T-cell (primary cell): ENCODE results near the gene SUMF2. TPM values are rescaled to one million over a fixed set of nuclear protein-coding genes. Genes with fewer than 3 reads are reported as not detected.
"Not testable (repeated sequence)": the region's sequence is repeated elsewhere in the genome, so short reads cannot be mapped to it uniquely, and the experiment has no call there.

ENCODE experiments used
- ATAC-seq, 4 experiments: fragments of 200-7000 bp in 3 of 4; fragments of 150-1000 bp in 1 of 4; cut with Tn5 transposase; replicated peaks in 1 of 4; 1 replicate in 3 of 4; 2 replicates in 1 of 4; pipeline ENCODE4 v1.10.0; 2021; ENCODE audit warnings: moderate library complexity in 3 of 4, mild to moderate bottlenecking in 2 of 4, moderate number of reproducible peaks in 1 of 4
- CTCF ChIA-PET, 2 donors: fragments of 300-600 bp; sonication (Branson Sonifier 250); formaldehyde crosslinking; loops; one replicate each; lab custom pipeline; 2022; ENCODE audit warnings: antibody characterized with exemption in 2 of 2; lab: Charles Lee
- POLR2A ChIA-PET, 2 donors: fragments of 300-600 bp; sonication (Branson Sonifier 250); formaldehyde crosslinking; loops; one replicate each; lab custom pipeline; 2022; ENCODE audit warnings: antibody characterized with exemption in 2 of 2; lab: Charles Lee
- DNase-seq, 35 experiments: peaks; one replicate each; pipeline versions ENCODE4 v3.0.0 to v3.0.0-alpha.2; 2013 to 2023
- H3K27ac ChIP-seq: one replicate; pipeline ENCODE4 v1.5.1; 2013; ENCODE audit warnings: low read length
- H3K27me3 ChIP-seq, 2 experiments: replicated peaks in 1 of 2; 1 replicate in 1 of 2; 2 replicates in 1 of 2; pipeline versions ENCODE4 v1.6.1 to v1.7.0; 2013; ENCODE audit warnings: low read length in 1 of 2, mixed read lengths in 1 of 2; ENCODE audit not compliant: control insufficient read depth in 2 of 2, insufficient read depth in 2 of 2; ENCODE audit errors: extremely low read depth in 1 of 2
- H3K36me3 ChIP-seq, 2 donors: 1 replicate in 1 of 2; 2 replicates in 1 of 2; pipeline versions ENCODE4 v1.6.1 to v1.7.0; 2013; ENCODE audit warnings: low read length in 1 of 2; ENCODE audit not compliant: control insufficient read depth in 2 of 2, insufficient read depth in 1 of 2; ENCODE audit errors: extremely low read depth in 1 of 2
- H3K4me1 ChIP-seq, 2 experiments: 1 replicate in 1 of 2; 2 replicates in 1 of 2; pipeline versions ENCODE4 v1.6.1 to v1.7.0; 2013; ENCODE audit warnings: low read length in 2 of 2, mixed read lengths in 1 of 2; ENCODE audit not compliant: insufficient read depth in 2 of 2, control insufficient read depth in 1 of 2; ENCODE audit errors: extremely low read depth in 1 of 2
- H3K4me3 ChIP-seq, 2 donors: 1 replicate in 1 of 2; 2 replicates in 1 of 2; pipeline versions ENCODE4 v1.5.1 to v1.7.0; 2013; ENCODE audit warnings: mild to moderate bottlenecking in 2 of 2, low read length in 1 of 2, moderate library complexity in 1 of 2; ENCODE audit not compliant: control insufficient read depth in 1 of 2; ENCODE audit errors: extremely low read depth in 1 of 2
- H3K9me3 ChIP-seq: 2 replicates; pipeline ENCODE4 v1.7.0; 2013
- H3K27ac Mint-ChIP-seq, 2 donors: one replicate each; pipeline ENCODE4 v1.8.0; 2020 to 2021; ENCODE audit warnings: mild to moderate bottlenecking in 2 of 2, mixed read lengths in 2 of 2
- H3K27me3 Mint-ChIP-seq, 2 donors: one replicate each; pipeline ENCODE4 v1.8.0; 2021 to 2022; ENCODE audit warnings: mixed read lengths in 2 of 2
- H3K36me3 Mint-ChIP-seq: one replicate; pipeline ENCODE4 v1.8.0; 2021; ENCODE audit warnings: mixed read lengths
- H3K4me1 Mint-ChIP-seq, 3 donors: one replicate each; pipeline ENCODE4 v1.8.0; 2020 to 2022; ENCODE audit warnings: mixed read lengths in 3 of 3, mild to moderate bottlenecking in 1 of 3
- H3K4me3 Mint-ChIP-seq, 3 donors: one replicate each; pipeline ENCODE4 v1.8.0; 2020 to 2022; ENCODE audit warnings: mild to moderate bottlenecking in 3 of 3, mixed read lengths in 3 of 3, moderate library complexity in 3 of 3
- H3K9me3 Mint-ChIP-seq, 3 donors: one replicate each; pipeline ENCODE4 v1.8.0; 2020 to 2022; ENCODE audit warnings: mixed read lengths in 3 of 3
- WGBS: methylation state at CpG from one replicate; pipeline ENCODE4 v1.1.5; 2013; ENCODE audit warnings: missing lambda C conversion rate; ENCODE audit not compliant: insufficient coverage; 5-methylcytosine and 5-hydroxymethylcytosine counted together
- total RNA-seq, 35 experiments: library from RNA in 6 of 35; stranded (reverse) in 6 of 35; fragments of 120-200 nt in 1 of 35; gene quantifications; one replicate each; pipeline versions ENCODE4 v1.2.1 to v1.2.4 and lab custom pipeline; 2013 to 2026

Gene SUMF2
- total RNA-seq, 5 donors from 2014 or later (not counting 1 experiment from before 2014, with no cell fraction given), result 127 to 182 (median 174) TPM

- CTCF ChIA-PET, result interaction anchor here in 1 of 2 donors (0.7 kb wide), 1 partner anchor 34 kb away, joined by 3 read pairs; the partner anchor contains the start of gene SUMF2
- ATAC-seq, result no peak
- Mint-ChIP-seq H3K4me3 (no peak overlapping the region), H3K9me3 (no peaks in the 10 kb centered on the region), H3K36me3 (no peaks in the 10 kb centered on the region), H3K27ac (no peak overlapping the region), H3K27me3 (no peaks in the 10 kb centered on the region), H3K4me1 (peaks cover 6 to 15% (median 6%) of the 10 kb centered on the region in 3 donors)
- Histone ChIP-seq H3K27me3 (no peaks in the 10 kb centered on the region), H3K36me3 (peaks cover 0 to 8% of the 10 kb centered on the region in 2 donors), H3K27ac (no peak overlapping the region), H3K4me1 (peaks cover 3 to 11% of the 10 kb centered on the region in 2 experiments), H3K4me3 (no peak overlapping the region), H3K9me3 (no peaks in the 10 kb centered on the region)
- POLR2A ChIA-PET, result no interaction called here
- WGBS, result 89% methylated on average over 6 of the region's 8 CpGs
- DNase-seq, result no peak
These were observed 33.7 kb upstream of the SUMF2 start for GRCh38 chr7:56030340-56030739.

GRCh38 chr7:56031556-56031955, 32.5 kb upstream of the SUMF2 start:
- H3K27me3 ChIP-seq, H3K36me3 ChIP-seq, DNase-seq, H3K9me3 Mint-ChIP-seq, ATAC-seq, H3K4me3 ChIP-seq, H3K36me3 Mint-ChIP-seq, H3K9me3 ChIP-seq, H3K27ac ChIP-seq, H3K27me3 Mint-ChIP-seq, H3K4me3 Mint-ChIP-seq: not testable (repeated sequence)
- H3K4me1 Mint-ChIP-seq, result peaks cover 6 to 15% (median 6%) of the 10 kb centered on the region in 3 donors
- H3K4me1 ChIP-seq, result peaks cover 3 to 11% of the 10 kb centered on the region in 2 experiments
- peak overlapping the region in 1 of 2 donors; percentile 11 for H3K27ac Mint-ChIP-seq
- ChIA-PET CTCF (interaction anchor here in 1 of 2 donors (0.6 kb wide), 1 partner anchor 21 kb away, joined by 5 read pairs; no protein-coding TSS in a partner anchor), POLR2A (interaction anchor here in 1 of 2 donors (0.6 kb wide), 1 partner anchor 68 kb away, joined by 6 read pairs; no protein-coding TSS in a partner anchor)
- 93% methylated on average over 4 of the region's 8 CpGs for WGBS

GRCh38 chr7:56032578-56032977, 31.5 kb upstream of the SUMF2 start:
- ATAC-seq, H3K27me3 Mint-ChIP-seq, H3K36me3 ChIP-seq, H3K27me3 ChIP-seq, H3K9me3 Mint-ChIP-seq, DNase-seq, H3K27ac ChIP-seq, H3K36me3 Mint-ChIP-seq, H3K27ac Mint-ChIP-seq, CTCF ChIA-PET, H3K9me3 ChIP-seq, H3K4me3 ChIP-seq: not testable (repeated sequence)
- Mint-ChIP-seq H3K4me3 (peak overlapping the region in 1 of 3 donors; percentile 3), H3K4me1 (peaks cover 6 to 15% (median 6%) of the 10 kb centered on the region in 3 donors)
- H3K4me1 ChIP-seq, result peaks cover 3 to 11% of the 10 kb centered on the region in 2 experiments
- WGBS, result 100% methylated on average over 2 of the region's 7 CpGs
- POLR2A ChIA-PET, result interaction anchor here in 1 of 2 donors (0.6 kb wide), 1 partner anchor 1251 kb away, joined by 5 read pairs; no protein-coding TSS in a partner anchor

GRCh38 chr7:56033671-56034432, 30.2 kb upstream of the SUMF2 start:
- 1% methylated on average over 23 of the region's 27 CpGs for WGBS
- H3K4me3 Mint-ChIP-seq, result peak overlapping the region; percentile 76 to 90 (median 82)
- peak overlapping the region; percentile 56 to 66 for H3K27ac Mint-ChIP-seq
- DNase-seq, result peak; percentile 49 to 81 (median 69)
- peak overlapping the region; percentile 60 to 91 for H3K4me3 ChIP-seq
- H3K27me3 Mint-ChIP-seq, result no peaks in the 10 kb centered on the region
- peaks cover 3 to 11% of the 10 kb centered on the region in 2 experiments for H3K4me1 ChIP-seq
- no peaks in the 10 kb centered on the region for H3K9me3 ChIP-seq
- H3K27me3 ChIP-seq, result no peaks in the 10 kb centered on the region
- POLR2A ChIA-PET, result no interaction called here
- CTCF ChIA-PET, result interaction anchor here (0.5 to 2.3 kb wide), 4 partner anchors 10 to 70 kb away, joined by 3 to 7 read pairs (median 4); partner anchors contain the start of genes CCT6A (in 1 of the 2) and PSPH (in 1 of the 2)
- H3K36me3 ChIP-seq, result peaks cover 0 to 8% of the 10 kb centered on the region in 2 donors
- peak; percentile 97 to 98 (median 98) for ATAC-seq
- no peaks in the 10 kb centered on the region for H3K9me3 Mint-ChIP-seq
- no peaks in the 10 kb centered on the region for H3K36me3 Mint-ChIP-seq
- H3K27ac ChIP-seq, result peak overlapping the region; percentile 39
- H3K4me1 Mint-ChIP-seq, result peaks cover 6 to 15% (median 6%) of the 10 kb centered on the region in 3 donors

GRCh38 chr7:56040730-56041129, 23.4 kb upstream of the SUMF2 start:
- Histone ChIP-seq H3K4me3 (no peak overlapping the region), H3K27ac (no peak overlapping the region), H3K4me1 (no peaks in the 10 kb centered on the region), H3K36me3 (no peaks in the 10 kb centered on the region), H3K27me3 (no peaks in the 10 kb centered on the region), H3K9me3 (no peaks in the 10 kb centered on the region)
- CTCF ChIA-PET, result no interaction called here
- no peak for DNase-seq
- Mint-ChIP-seq H3K27ac (no peak overlapping the region), H3K4me3 (no peak overlapping the region), H3K9me3 (no peaks in the 10 kb centered on the region), H3K4me1 (no peaks in the 10 kb centered on the region), H3K27me3 (no peaks in the 10 kb centered on the region), H3K36me3 (no peaks in the 10 kb centered on the region)
- WGBS, result 90% methylated on average over 2 of the region's 3 CpGs
- POLR2A ChIA-PET, result no interaction called here
- no peak for ATAC-seq

GRCh38 chr7:56045758-56046157, 18.3 kb upstream of the SUMF2 start:
- H3K27ac ChIP-seq, POLR2A ChIA-PET, ATAC-seq, H3K27me3 ChIP-seq, H3K36me3 Mint-ChIP-seq, H3K4me3 ChIP-seq, H3K27ac Mint-ChIP-seq, CTCF ChIA-PET, DNase-seq, H3K27me3 Mint-ChIP-seq, H3K4me1 ChIP-seq, H3K36me3 ChIP-seq, H3K9me3 ChIP-seq, H3K9me3 Mint-ChIP-seq, H3K4me3 Mint-ChIP-seq: not testable (repeated sequence)
- H3K4me1 Mint-ChIP-seq, result peaks cover 8 to 10% (median 9%) of the 10 kb centered on the region in 3 donors
- WGBS, result no CpG with 5 or more reads among the region's 2 CpGs
